Effector CD8-positive, alpha-beta T cell (primary cell): Measurements from ENCODE around the gene NKPD1.
"Not testable (repeated sequence)": the region's sequence is repeated elsewhere in the genome, so short reads cannot be mapped to it uniquely, and the experiment has no call there.

Experiments used
- DNase-seq: peaks from one replicate; lab custom pipeline; 2025; lab: John Stamatoyannopoulos, UW

NKPD1 gene

DNA sequence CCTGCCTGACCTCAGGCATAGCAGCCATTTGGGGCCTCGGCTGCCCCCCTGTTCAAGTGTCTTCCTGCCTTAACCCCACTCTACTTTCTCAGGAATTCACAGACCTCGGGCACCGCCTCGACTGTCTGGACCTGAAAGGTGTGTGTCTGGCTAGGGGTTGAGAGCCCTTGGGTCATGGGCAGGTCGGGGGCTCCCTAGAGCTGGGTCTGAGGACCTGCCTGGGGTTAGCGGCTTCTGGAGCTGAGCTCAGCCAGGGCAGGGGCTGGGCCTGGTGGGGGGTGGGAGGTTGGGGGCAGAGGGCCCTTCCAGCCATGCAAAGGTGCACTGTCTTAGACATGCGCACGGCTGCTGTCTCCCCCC, 20.7 kb downstream of the NKPD1 start:
- DNase-seq, result no peak

DNA sequence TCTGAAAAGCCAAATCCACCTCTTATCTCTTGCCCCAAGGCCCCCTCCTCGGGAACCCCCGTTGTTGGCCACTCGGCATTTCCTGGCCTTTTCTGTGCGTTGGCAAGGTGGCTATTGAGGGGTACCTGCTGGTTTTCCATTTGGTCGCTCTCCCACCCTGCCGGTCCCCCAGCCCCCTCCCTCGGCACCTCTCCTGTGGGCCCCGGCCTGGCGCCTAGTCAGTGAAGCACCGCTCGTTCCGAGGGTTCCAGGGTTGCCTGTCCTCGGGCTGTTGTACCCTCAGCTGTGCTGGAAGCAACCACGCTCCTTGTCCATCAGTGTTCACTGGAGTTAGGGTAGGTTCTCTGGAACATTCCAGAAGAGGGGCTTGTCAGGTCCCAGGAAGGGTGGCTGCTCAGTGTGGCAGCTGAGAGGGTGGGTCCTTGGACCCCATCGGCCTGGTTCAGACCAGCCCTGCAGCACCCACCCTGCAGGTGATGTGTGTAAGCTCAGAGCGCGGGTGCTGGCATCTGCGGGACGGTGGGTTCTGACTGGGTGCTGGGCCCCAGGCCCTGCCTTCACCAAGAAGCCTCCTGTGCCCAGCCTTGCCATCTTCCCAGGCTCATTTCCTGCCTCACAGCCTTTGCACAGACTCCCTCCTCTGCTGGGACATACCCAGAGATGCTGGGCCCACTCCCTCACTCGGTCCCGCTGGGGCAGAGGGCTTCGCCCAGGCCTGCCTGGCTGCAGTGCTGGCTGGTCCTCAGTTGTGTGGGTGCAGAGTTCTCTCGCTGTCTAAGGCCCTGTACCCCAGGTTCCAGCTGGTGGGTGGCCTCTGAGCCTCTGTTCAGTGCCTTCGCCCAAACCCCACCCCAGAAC, 21.3 kb downstream of the NKPD1 start:
- DNase-seq, result no peak

- DNase-seq, result no peak
These were observed 22.5 kb downstream of the NKPD1 start for GRCh38 chr19:45138303-45138751.

DNA sequence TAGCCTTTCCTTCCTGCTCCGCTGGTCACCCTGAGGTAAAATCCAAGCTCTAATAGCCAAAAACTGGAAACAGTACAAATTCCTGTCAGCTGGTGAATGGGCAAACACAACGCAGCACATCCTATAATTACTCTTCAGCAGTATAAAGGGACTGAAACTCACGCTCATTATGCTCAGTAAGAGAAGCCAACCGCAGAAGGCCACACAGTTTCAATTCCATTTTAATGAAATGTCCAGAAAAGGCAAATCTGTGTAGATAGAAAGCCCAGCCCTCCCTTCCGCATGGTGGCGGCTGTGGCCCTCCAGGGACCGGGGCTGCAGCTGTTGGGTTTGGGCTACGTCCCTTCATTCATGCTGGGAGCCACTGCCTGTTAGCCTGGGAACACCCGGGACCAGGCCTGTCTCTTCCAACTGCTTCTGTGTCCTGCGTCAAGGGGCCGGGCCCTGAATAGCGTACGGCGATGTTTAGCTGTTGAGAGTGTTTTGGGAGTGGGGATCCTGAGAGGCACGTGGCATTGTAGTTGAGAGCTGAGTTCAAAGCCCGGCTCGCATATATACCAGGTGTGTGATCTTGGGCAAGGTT, 23.5 kb downstream of the NKPD1 start:
- DNase-seq, result no peak

DNA sequence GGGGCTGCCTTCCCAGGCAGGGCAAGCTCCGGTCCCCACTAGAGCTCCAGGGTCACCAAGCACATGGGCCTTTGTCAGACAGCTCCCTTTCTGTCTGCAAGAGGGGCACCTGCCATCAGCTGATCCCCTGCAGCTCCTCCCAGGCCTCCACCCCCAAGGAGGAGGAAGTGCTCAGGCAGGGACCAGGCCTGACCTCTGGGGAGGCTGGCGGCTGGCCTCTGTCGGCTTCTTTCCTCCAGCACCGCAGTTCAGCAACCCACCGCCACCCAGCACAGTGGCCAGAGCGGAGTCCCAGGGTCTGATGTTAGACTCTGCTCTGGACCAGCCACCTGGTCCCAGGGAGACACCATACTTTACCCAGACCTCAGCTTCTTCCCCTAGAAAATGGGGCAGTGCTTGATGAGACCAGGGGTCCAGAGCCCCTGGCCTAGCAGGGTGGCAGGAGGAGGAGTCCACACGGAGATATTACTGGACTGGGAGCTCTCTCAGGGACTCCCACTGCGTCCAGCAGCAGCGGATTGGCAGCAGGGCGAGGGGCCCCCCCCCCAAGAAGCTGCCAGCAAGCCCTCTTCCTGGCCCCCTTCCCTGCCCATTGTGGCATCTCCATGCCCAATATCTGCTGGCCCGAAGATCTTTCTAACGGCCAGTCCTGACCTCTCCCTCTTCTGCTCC, 24.1 kb downstream of the NKPD1 start:
- no peak for DNase-seq

GRCh38 chr19:45135176-45135885, 25.5 kb downstream of the NKPD1 start:
- DNase-seq, result no peak

GRCh38 chr19:45133661-45134060, 27.1 kb downstream of the NKPD1 start:
- DNase-seq, result no peak

GRCh38 chr19:45130888-45131615, 29.7 kb downstream of the NKPD1 start:
- no peak for DNase-seq

DNA sequence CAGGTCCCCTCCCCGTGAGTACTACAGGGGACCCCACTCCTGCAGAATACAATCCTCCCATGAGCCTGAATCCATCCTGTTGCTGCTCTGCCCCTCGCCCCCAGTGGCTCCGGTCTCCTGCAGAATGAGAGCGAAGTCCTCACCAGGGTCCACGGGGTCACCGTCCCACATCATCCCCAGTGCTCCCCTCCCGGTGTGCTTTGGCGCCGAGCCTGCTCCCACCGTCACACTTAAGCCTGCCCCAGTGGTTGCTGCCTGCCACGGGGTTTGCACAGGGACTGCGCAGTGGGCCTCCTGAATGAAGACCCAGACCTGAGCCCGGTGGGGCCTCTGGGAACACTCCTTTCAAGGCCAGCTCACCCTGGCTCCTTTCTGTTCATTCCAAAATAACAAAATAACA, 30.5 kb downstream of the NKPD1 start:
- DNase-seq, result no peak

DNA sequence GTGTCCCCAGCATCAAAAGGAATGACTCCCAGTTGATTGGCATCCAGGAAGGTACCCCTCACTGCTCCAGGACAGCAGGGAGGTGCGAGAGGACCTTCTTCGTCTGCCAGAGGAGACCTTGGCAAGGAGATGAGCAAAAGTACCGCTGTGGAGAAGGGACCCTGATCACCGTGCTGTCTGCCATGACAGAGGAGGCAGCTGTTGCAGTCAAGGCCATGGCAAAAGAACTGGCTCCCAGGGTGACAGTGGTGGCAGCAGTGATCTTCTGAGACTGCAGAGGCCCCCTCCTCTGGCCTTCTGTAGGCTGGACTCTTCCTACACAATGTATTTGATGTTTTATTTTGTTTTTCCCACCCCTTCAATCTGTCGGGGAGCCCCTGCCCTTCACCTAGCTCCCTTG, 32.0 kb downstream of the NKPD1 start:
- no peak for DNase-seq

DNA sequence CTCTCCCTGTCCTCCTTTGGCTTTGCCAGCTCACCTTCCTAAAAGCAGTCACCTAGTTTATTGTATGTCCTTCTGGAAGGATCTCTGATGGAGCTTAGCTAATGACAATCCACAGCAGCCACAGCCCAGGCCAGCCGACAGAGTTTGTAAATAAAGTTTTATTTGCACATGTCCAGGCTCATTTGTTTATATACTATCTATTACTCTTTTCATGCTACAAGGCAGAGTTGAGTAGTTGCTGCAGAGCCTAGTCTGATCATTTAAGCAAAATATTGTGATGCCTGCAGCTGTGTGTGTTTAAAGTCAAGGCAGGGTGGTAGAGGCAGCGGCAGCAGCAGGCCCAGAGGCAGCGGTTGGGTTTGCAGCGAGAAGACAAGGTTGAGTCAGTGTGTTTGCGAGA, 32.6 kb downstream of the NKPD1 start:
- DNase-seq, result no peak

DNA sequence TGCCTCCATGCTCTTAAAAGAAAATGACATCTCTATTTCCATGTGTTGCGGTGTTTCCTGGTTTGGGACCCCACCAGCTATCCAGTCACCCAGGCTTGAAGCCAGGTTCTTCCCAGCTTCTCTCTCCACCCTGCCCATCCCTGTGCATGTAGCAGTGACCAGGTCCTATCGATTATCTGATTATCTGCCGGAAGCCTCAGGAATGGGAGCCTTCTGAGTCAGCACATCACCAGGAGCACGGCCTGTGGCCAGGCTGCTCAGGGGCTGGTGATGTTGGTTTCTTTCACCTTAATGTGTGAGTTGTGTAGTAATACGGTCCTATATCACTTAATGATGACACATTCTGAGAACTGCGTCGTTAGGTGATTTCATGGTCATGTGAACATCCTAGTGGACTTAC, 34.1 kb downstream of the NKPD1 start:
- DNase-seq, result no peak

DNA sequence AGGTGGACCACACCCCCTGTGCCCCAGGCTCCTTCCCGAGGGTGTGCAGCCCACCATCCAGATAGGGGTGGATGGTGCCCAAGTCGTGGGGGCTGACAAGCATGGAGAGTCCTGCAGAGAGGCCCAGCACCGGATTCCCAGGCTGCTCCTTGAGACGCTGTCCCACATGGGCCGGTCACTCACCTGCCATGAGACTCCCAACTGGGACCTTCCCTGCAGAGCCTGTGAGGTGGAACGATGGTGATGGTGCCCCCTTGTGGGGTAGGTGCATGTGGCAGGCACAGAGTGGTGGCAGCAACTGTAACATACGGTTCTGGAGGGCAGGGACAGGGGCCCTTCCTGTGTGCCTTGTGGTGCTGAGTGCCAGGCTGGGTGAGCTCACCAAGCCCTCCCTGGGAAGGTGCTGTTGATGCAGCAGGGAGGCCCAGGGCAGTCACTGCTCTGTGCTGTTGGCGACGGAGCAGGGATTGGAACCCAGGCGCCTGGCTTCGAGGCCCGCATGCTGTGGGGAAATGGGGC, 34.7 kb downstream of the NKPD1 start:
- peak; percentile 45 for DNase-seq

GRCh38 chr19:45125360-45125759, 35.4 kb downstream of the NKPD1 start:
- DNase-seq, result no peak

- no peak for DNase-seq
These were observed 36.8 kb downstream of the NKPD1 start for GRCh38 chr19:45124021-45124420.

GRCh38 chr19:45123440-45123850, 37.3 kb downstream of the NKPD1 start:
- DNase-seq, result no peak

DNA sequence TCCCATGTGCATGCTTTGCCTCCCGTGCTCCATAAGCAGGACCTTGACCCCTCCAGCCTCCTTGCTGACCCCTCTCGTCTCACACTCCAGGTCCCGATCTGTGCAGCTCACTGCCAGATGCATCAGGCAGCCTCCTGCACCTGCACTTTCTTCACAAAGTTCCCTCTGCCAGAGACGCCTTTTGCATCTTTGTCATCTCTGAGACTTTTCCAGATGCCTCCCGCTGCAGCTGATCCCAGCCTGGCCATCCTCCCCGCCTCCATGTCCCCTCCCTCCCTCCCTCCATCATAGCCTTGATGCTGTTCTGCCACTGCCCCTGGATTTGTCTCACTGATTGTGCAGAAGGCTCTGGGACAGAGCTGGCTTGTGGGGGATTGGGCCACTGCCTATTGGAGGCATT, 38.0 kb downstream of the NKPD1 start:
- no peak for DNase-seq

DNA sequence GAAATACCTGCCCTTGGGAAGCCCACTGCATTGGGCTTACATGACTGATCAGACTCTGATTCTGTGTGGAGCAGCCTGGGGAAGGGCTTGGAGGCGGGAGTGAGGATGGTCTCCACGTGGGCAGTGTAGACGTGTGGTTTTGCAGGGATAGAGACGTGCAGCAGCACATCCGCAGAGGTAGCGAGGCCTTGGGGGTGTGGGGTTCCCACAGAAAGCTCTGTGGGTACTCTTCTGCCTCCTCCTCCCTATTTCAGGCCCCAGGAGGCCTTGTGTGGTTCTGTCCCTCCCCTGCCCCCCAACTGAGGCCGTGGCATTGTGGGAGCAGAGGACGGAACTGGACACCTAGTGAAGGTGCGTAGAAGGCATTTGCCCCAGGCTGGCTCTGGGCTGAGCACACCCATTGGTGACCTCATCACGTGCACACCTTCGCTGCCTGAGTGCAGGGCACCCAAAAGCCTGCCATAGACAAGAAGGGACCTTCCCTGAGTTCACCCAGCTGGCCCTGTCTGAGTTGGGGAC, 38.9 kb downstream of the NKPD1 start:
- no peak for DNase-seq

DNA sequence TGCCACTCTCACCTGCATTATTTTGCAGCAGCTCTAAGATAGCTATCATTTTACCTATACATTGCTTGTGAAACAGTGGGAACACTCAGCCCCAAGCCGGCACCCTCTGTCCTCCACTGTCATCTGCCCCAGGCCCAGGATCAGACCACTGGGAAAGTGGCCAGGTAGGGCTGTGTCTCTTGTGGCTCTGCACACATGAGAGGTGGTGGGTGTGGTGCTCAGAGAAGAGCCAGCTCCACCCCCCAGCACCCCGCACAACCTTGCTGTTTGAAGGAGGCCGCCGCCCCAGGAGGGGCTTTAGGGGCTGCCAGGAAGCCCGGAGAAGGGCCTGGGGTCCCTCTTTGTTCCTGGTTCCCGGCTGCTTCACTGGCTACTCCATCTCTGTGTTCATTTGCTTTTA, 41.2 kb downstream of the NKPD1 start:
- DNase-seq, result no peak

GRCh38 chr19:45118591-45119355, 42.0 kb downstream of the NKPD1 start:
- not testable (repeated sequence) for DNase-seq

DNA sequence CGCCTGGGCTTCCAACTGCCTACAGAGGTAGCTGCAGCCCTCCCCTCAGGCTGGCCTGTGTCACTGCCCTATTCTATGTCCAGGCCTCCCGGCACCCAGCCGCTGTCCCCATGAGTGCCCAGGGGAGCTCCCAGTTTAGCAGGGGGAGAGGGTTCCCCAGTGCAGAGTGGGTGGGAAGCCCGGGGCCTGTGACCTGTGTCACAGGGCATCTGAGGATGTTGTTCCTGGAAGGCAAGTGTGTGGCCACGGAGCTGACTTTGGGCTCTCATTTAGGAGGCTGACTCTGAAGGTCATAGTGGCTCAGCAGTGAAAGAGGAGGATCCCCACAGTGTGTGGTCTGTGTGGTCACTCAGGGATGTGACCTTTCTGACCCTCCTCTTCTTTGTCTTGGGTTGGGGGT, 42.7 kb downstream of the NKPD1 start:
- no peak for DNase-seq
